HCT116 (cell line): ENCODE results near the gene ABCB6.

Experiments used
- ATF3 ChIP-seq: IDR thresholded peaks from 2 replicates; pipeline ENCODE4 v1.6.1; 2012
- EGR1 ChIP-seq: IDR thresholded peaks from 2 replicates; pipeline ENCODE4 v1.6.1; 2012; ENCODE audit warnings: low read depth
- ELF1 ChIP-seq: IDR thresholded peaks from 2 replicates; pipeline ENCODE4 v1.6.1; 2012; ENCODE audit warnings: low read depth, borderline replicate concordance
- EZH2 ChIP-seq: fragments of 200-600 bp; sonication (generic); IDR thresholded peaks from 2 replicates; pipeline ENCODE4 v1.6.1; 2017; ENCODE audit warnings: antibody characterized with exemption, mixed run types
- EZH2phosphoT487 ChIP-seq: fragments of 200-600 bp; IDR thresholded peaks from 2 replicates; pipeline ENCODE4 v1.6.1; 2018; ENCODE audit warnings: antibody characterized with exemption, borderline replicate concordance
- MAX ChIP-seq: IDR thresholded peaks from 2 replicates; pipeline ENCODE4 v1.6.1; 2012
- POLR2A ChIP-seq: IDR thresholded peaks from 2 replicates; pipeline ENCODE4 v1.7.0; 2011; ENCODE audit warnings: borderline replicate concordance; ENCODE audit not compliant: insufficient read depth, insufficient read length; ENCODE audit errors: extremely low read depth
- POLR2AphosphoS5 ChIP-seq: IDR thresholded peaks from 2 replicates; pipeline ENCODE4 v1.6.1; 2011; ENCODE audit warnings: mild to moderate bottlenecking, low read depth, low read length, moderate library complexity
- RAD21 ChIP-seq: IDR thresholded peaks from 2 replicates; pipeline ENCODE4 v1.6.1; 2012; ENCODE audit warnings: low read depth, mild to moderate bottlenecking
- SRF ChIP-seq: IDR thresholded peaks from 2 replicates; pipeline ENCODE4 v1.6.1; 2012; ENCODE audit warnings: low read depth
- YY1 ChIP-seq: IDR thresholded peaks from 2 replicates; pipeline ENCODE4 v1.6.1; 2011; ENCODE audit warnings: low read length, low read depth, moderate library complexity, mild to moderate bottlenecking; ENCODE audit not compliant: insufficient replicate concordance; ENCODE audit errors: extremely low read depth
- TF ChIP-seq, protein P1 (sequence below), 3 experiments: fragments of 200-600 bp in 1 of 3; sonication (generic) in 1 of 3; IDR thresholded peaks in 2 of 3; conservative IDR thresholded peaks in 1 of 3; 2 replicates each; pipeline ENCODE4 v1.5.1; 2012 to 2017; ENCODE audit warnings: low read depth in 2 of 3, low read length in 2 of 3, antibody characterized with exemption in 1 of 3, borderline replicate concordance in 1 of 3, control low read depth in 1 of 3, mild to moderate bottlenecking in 1 of 3, mixed read lengths in 1 of 3, mixed run types in 1 of 3, moderate library complexity in 1 of 3; ENCODE audit not compliant: insufficient read depth in 1 of 3
- TF ChIP-seq, protein P2 (sequence below): IDR thresholded peaks from 2 replicates; pipeline ENCODE4 v1.6.1; 2012; ENCODE audit warnings: low read depth

GRCh38 chr2:219252570-219252899 lies 33.8 kb upstream of the ABCB6 start:
- TF ChIP-seq ATF3, result no peak
- TF ChIP-seq POLR2AphosphoS5, result no peak
- TF ChIP-seq, protein P1, sequence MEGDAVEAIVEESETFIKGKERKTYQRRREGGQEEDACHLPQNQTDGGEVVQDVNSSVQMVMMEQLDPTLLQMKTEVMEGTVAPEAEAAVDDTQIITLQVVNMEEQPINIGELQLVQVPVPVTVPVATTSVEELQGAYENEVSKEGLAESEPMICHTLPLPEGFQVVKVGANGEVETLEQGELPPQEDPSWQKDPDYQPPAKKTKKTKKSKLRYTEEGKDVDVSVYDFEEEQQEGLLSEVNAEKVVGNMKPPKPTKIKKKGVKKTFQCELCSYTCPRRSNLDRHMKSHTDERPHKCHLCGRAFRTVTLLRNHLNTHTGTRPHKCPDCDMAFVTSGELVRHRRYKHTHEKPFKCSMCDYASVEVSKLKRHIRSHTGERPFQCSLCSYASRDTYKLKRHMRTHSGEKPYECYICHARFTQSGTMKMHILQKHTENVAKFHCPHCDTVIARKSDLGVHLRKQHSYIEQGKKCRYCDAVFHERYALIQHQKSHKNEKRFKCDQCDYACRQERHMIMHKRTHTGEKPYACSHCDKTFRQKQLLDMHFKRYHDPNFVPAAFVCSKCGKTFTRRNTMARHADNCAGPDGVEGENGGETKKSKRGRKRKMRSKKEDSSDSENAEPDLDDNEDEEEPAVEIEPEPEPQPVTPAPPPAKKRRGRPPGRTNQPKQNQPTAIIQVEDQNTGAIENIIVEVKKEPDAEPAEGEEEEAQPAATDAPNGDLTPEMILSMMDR (IDR thresholded peaks at IDR 0.05 in 2 of 3, conservative IDR thresholded peaks at IDR 0.05 in 1 of 3; ENCODE audit: borderline replicate concordance in 1 of 3, insufficient read depth in 1 of 3, low read depth in 2 of 3, low read length in 2 of 3), result no peak
- no peak for TF ChIP-seq YY1
- no peak for TF ChIP-seq ELF1
- TF ChIP-seq POLR2A, result no peak
- TF ChIP-seq EZH2, result no peak
- TF ChIP-seq, protein P2, sequence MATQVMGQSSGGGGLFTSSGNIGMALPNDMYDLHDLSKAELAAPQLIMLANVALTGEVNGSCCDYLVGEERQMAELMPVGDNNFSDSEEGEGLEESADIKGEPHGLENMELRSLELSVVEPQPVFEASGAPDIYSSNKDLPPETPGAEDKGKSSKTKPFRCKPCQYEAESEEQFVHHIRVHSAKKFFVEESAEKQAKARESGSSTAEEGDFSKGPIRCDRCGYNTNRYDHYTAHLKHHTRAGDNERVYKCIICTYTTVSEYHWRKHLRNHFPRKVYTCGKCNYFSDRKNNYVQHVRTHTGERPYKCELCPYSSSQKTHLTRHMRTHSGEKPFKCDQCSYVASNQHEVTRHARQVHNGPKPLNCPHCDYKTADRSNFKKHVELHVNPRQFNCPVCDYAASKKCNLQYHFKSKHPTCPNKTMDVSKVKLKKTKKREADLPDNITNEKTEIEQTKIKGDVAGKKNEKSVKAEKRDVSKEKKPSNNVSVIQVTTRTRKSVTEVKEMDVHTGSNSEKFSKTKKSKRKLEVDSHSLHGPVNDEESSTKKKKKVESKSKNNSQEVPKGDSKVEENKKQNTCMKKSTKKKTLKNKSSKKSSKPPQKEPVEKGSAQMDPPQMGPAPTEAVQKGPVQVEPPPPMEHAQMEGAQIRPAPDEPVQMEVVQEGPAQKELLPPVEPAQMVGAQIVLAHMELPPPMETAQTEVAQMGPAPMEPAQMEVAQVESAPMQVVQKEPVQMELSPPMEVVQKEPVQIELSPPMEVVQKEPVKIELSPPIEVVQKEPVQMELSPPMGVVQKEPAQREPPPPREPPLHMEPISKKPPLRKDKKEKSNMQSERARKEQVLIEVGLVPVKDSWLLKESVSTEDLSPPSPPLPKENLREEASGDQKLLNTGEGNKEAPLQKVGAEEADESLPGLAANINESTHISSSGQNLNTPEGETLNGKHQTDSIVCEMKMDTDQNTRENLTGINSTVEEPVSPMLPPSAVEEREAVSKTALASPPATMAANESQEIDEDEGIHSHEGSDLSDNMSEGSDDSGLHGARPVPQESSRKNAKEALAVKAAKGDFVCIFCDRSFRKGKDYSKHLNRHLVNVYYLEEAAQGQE, result no peak
- TF ChIP-seq MAX, result no peak
- TF ChIP-seq SRF, result no peak
- TF ChIP-seq EZH2phosphoT487, result no peak
- no peak for TF ChIP-seq RAD21
- TF ChIP-seq EGR1, result no peak
